ENCODE data around the gene SLC35E2B. TPM values are rescaled to one million over a fixed set of nuclear protein-coding genes. Genes with fewer than 3 reads are reported as not detected.
"Not testable (repeated sequence)": the region's sequence is repeated elsewhere in the genome, so short reads cannot be mapped to it uniquely, and the experiment has no call there.

The SLC35E2B gene
- total and polyA plus RNA-seq, 4 donors = 8.1 to 53.5 (median 28.6) TPM

DNA sequence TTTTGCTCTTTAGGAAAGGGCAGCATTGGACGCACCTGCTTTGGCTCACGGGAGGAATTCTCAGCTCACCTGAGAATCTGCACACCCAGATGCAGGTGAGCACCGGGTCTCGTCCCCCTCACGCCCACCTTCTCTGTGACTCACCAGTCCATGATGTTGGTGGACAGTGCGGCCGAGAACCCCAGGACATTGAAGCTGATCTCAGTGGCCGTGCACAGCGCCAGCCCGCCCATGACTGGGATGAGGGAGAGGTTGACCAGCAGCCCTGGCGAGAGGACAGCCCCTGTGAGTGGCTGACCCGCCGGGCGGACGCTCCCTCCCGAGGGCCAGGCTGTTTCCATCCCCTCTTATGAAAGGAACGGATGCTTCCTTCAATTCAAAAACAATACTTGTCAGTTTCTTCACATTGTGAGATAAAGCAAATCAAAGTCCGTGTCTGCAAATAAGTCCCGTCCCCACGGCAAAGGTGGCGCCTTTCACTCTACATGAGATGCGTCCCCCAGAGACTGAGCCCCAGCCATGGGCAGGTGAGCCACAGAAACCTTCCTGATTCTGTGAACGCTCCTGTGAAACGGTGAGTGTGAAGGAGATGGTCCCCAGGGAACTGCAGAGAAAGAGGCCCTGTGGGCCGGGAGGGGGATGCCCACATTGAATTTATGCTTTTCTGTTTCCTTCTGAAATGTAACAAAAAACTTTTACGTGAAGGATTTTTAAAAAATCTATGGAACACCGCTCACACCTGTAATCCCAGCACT, 21.1 kb downstream of the SLC35E2B start:
- peak; percentile 39 to 65 for DNase-seq
- peaks cover 0 to 3% of the 10 kb centered on the region in 2 donors for H3K36me3 ChIP-seq (ENCODE audit: control insufficient read depth in 1 of 2, insufficient read depth in 2 of 2, low read length in 1 of 2)
- WGBS, 2 donors = 85 to 88% methylated on average over 27 of the region's 27 CpGs

DNA sequence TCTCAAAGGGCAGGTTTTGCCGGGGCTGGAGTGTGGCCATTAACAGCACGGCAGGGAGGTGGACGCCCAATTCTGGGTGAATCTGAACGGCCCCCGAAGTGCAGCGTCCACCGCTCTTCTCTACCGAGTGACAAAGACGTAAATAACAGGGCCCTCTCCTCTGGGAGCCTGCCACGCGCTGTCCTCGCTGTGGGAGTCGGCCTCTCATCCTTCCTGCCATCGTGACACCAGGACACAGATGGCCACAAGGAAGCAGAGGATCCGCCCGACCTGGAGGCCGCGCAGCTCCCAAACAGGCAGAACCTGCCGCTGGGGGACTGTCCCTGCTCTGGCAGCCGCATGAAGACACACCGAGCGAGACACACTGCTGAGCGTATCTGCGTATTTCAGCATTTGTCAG, 21.7 kb downstream of the SLC35E2B start:
- WGBS, 2 donors = 94 to 95% methylated on average over 24 of the region's 24 CpGs
- Histone ChIP-seq H3K27ac (ENCODE audit: low read depth in 1 of 2, low read length in 2 of 2) (no peak overlapping the region), H3K36me3 (ENCODE audit: control insufficient read depth in 1 of 2, insufficient read depth in 2 of 2, low read length in 1 of 2) (peaks cover 0 to 3% of the 10 kb centered on the region in 2 donors), H3K4me1 (ENCODE audit: control insufficient read depth in 1 of 2, insufficient read depth in 2 of 2, low read length in 2 of 2) (no peaks in the 10 kb centered on the region), H3K27me3 (ENCODE audit: control insufficient read depth in 1 of 2, insufficient read depth in 2 of 2, low read length in 1 of 2) (no peaks in the 10 kb centered on the region), H3K4me3 (ENCODE audit: low read length in 2 of 2) (no peak overlapping the region), H3K9me3 (ENCODE audit: control insufficient read depth, low read length) (no peaks in the 10 kb centered on the region)
- intact Hi-C loops (cut with DNase I) = no loop called here
- ATAC-seq (ENCODE audit: low FRiP score) (no peak), DNase-seq (peak; percentile 29 to 60)

More for the DNA sequence above, 21.1 kb downstream of the SLC35E2B start:
- no peaks in the 10 kb centered on the region for H3K4me1 ChIP-seq (ENCODE audit: control insufficient read depth in 1 of 2, insufficient read depth in 2 of 2, low read length in 2 of 2)
- H3K4me3 ChIP-seq (ENCODE audit: low read length in 2 of 2) = no peak overlapping the region
- no peak for ATAC-seq (ENCODE audit: low FRiP score)
- H3K27ac ChIP-seq (ENCODE audit: low read depth in 1 of 2, low read length in 2 of 2) = no peak overlapping the region
- intact Hi-C loops (cut with DNase I) = no loop called here
- no peaks in the 10 kb centered on the region for H3K27me3 ChIP-seq (ENCODE audit: control insufficient read depth in 1 of 2, insufficient read depth in 2 of 2, low read length in 1 of 2)
- H3K9me3 ChIP-seq (ENCODE audit: control insufficient read depth, low read length) = no peaks in the 10 kb centered on the region

DNA sequence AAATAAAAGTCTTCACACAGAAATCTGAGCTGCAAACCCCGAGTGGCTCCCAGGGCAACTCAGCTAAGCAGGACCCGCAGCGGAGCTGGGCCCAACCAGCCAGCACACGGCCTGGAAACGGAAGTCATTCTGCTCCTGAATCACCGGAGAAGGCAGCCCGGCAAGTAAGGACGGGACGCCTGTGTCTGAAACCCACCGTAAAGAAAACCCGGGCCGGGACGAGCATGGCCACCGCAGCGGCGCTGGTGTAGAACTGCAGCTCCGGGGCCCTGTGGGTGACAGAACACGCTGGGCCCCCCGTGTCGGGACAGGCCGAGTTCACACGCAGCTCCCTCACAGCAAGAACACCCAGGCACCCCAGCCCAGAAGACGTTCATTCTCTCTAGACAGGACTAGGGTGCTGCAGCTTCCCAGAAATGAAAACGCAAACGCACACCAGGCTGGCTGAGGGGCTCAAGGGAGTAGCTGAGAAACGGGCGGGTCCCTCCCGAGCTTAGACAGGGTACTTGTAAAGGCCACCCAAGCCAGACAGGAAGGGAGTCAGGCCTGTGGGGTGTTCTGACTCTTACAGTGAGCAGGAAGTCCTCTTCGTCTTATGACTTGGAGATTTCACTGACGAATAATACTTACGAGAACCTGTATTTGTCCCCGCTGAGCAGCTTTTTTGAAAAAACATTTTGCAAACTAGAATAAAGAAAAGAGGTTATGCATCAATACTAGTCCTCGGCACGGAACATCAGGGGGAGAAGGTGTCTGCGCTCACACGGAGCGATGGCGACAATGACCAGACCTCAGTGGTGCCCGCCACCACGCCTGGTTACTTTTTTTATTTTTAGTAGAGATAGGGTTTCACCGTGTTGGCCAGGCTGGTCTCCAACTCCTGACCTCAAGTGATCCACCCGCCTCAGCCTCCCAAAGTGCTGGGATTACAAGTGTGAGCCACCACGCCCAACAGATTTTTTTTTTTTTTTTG, 22.8 kb downstream of the SLC35E2B start:
- WGBS, 2 donors = 91 to 92% methylated on average over 43 of the region's 43 CpGs
- intact Hi-C loops (cut with DNase I) = loop anchor here in 1 of 2 donors (10.0 kb wide), 1 partner anchor 55 kb away; the partner anchor contains the start of gene CDK11A
- Histone ChIP-seq H3K4me1 (ENCODE audit: control insufficient read depth in 1 of 2, insufficient read depth in 2 of 2, low read length in 2 of 2) (no peaks in the 10 kb centered on the region), H3K27ac (ENCODE audit: low read depth in 1 of 2, low read length in 2 of 2) (no peak overlapping the region), H3K27me3 (ENCODE audit: control insufficient read depth in 1 of 2, insufficient read depth in 2 of 2, low read length in 1 of 2) (no peaks in the 10 kb centered on the region), H3K4me3 (ENCODE audit: low read length in 2 of 2) (no peak overlapping the region), H3K9me3 (ENCODE audit: control insufficient read depth, low read length) (no peaks in the 10 kb centered on the region), H3K36me3 (ENCODE audit: control insufficient read depth in 1 of 2, insufficient read depth in 2 of 2, low read length in 1 of 2) (peaks cover 0 to 3% of the 10 kb centered on the region in 2 donors)
- peak; percentile 40 to 73 for DNase-seq
- ATAC-seq (ENCODE audit: low FRiP score) = no peak

DNA sequence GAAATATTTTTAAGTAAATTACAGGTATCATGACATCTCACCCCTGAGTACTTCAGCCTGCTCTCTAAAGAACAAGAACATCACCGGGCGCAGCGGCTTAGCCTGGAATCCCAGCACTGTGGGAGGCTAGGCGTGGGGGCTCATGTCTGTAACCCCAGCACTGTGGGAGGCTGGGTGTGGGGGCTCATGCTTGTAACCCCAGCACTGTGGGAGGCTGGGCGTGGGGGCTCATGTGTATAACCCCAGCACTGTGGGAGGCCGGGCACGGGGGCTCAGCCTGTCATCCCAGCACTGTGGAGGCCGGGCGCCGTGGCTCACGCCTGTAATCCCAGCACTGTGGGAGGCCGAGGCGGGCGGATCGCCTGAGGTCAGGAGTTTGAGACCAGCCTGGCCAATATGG, 26.1 kb downstream of the SLC35E2B start:
- Histone ChIP-seq H3K36me3 (ENCODE audit: control insufficient read depth in 1 of 2, insufficient read depth in 2 of 2, low read length in 1 of 2) (peaks cover 0 to 3% of the 10 kb centered on the region in 2 donors), H3K4me1 (ENCODE audit: control insufficient read depth in 1 of 2, insufficient read depth in 2 of 2, low read length in 2 of 2) (no peaks in the 10 kb centered on the region), H3K27ac (ENCODE audit: low read depth in 1 of 2, low read length in 2 of 2) (no peak overlapping the region), H3K4me3 (ENCODE audit: low read length in 2 of 2) (no peak overlapping the region), H3K27me3 (ENCODE audit: control insufficient read depth in 1 of 2, insufficient read depth in 2 of 2, low read length in 1 of 2) (no peaks in the 10 kb centered on the region), H3K9me3 (ENCODE audit: control insufficient read depth, low read length) (no peaks in the 10 kb centered on the region)
- WGBS, 2 donors = 96% methylated on average over 13 to 15 of the region's 15 CpGs
- intact Hi-C loops (cut with DNase I) = loop anchor here in 1 of 2 donors (10.0 kb wide), 1 partner anchor 58 kb away; the partner anchor contains the start of gene CDK11A
- DNase-seq (peak; percentile 46 to 64), ATAC-seq (ENCODE audit: low FRiP score) (no peak)

DNA sequence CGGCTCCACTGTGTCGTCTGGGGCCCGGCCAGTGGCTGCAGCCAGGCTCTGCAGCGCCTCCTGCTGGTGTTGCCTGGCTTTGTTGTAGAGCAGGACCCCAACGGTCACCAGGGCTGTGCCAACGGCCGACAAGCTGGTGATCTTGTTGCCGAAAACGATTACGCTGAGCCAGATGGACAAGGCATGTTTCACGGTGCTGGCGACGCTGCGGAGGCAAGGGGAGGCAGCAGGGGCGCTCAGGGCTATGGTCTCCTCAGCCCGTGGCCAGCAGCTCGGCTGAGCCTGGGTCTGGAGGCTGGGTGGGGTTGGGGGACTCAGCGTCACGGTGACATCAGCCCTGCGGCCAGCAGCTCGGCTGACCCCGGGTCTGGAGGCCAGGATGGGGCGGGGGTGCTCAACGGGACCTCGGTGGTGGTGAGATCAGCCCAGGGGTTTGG, 26.8 kb downstream of the SLC35E2B start:
- ATAC-seq (ENCODE audit: low FRiP score) (no peak), DNase-seq (peak; percentile 34 to 79)
- Histone ChIP-seq H3K27me3 (ENCODE audit: control insufficient read depth in 1 of 2, insufficient read depth in 2 of 2, low read length in 1 of 2) (no peaks in the 10 kb centered on the region), H3K36me3 (ENCODE audit: control insufficient read depth in 1 of 2, insufficient read depth in 2 of 2, low read length in 1 of 2) (peaks cover 0 to 3% of the 10 kb centered on the region in 2 donors), H3K27ac (ENCODE audit: low read depth in 1 of 2, low read length in 2 of 2) (no peak overlapping the region), H3K4me3 (ENCODE audit: low read length in 2 of 2) (no peak overlapping the region), H3K4me1 (ENCODE audit: control insufficient read depth in 1 of 2, insufficient read depth in 2 of 2, low read length in 2 of 2) (no peaks in the 10 kb centered on the region), H3K9me3 (ENCODE audit: control insufficient read depth, low read length) (no peaks in the 10 kb centered on the region)
- intact Hi-C loops (cut with DNase I) = loop anchor here in 1 of 2 donors (10.0 kb wide), 1 partner anchor 59 kb away; the partner anchor contains the start of gene CDK11A
- WGBS, 2 donors = 79 to 82% methylated on average over 25 of the region's 25 CpGs

DNA sequence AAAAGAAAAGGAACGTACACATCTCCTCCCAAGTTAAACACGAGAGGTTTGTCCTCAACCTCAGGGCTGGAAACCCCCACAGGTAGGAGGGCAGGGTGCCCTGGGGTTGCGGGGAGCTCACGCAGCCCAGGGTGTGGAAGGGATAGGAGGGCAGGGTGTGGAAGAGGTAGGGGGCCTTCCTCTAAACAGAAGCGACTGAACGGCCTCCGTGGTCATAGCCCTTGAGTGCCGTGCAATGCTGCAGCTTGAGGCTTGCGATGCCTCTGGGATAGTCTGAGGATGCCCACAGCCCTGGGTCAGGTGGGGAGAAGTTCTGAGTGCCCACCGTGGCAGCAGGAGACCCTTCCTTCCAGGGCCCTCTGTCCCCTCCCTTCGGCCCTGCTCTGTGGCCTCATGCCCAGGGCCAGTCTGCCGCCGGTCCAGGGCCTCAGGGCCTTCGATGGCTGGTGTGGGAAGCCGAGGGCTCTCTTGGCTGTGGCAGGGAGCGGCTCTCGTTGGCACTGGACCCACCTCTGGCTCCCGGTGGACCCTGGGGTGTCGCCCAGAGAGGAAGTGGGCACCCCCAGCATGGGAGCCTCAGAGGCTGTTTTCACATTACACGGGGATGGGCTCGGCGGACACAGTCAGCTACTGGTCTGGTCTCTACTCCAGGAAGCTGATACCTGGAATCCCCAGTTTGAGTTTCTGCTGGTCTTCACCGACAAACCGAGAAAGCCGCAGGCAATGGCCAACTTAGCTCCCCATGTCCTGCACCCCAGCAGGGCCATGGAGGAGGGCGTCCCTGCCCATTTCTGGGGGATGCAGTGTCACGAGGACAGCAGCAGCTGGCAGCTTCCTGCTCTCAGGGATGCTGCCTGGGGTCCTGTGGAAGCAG, 27.4 kb downstream of the SLC35E2B start:
- H3K27me3 ChIP-seq (ENCODE audit: control insufficient read depth in 1 of 2, insufficient read depth in 2 of 2, low read length in 1 of 2) = no peaks in the 10 kb centered on the region
- no peaks in the 10 kb centered on the region for H3K4me1 ChIP-seq (ENCODE audit: control insufficient read depth in 1 of 2, insufficient read depth in 2 of 2, low read length in 2 of 2)
- no peak overlapping the region for H3K4me3 ChIP-seq (ENCODE audit: low read length in 2 of 2)
- intact Hi-C loops (cut with DNase I) = loop anchor here in 1 of 2 donors (10.0 kb wide), 1 partner anchor 60 kb away; the partner anchor contains the start of gene CDK11A
- ATAC-seq (ENCODE audit: low FRiP score) = peak; percentile 23
- H3K27ac ChIP-seq (ENCODE audit: low read depth in 1 of 2, low read length in 2 of 2) = no peak overlapping the region
- DNase-seq = peak; percentile 40 to 61
- no peaks in the 10 kb centered on the region for H3K9me3 ChIP-seq (ENCODE audit: control insufficient read depth, low read length)
- H3K36me3 ChIP-seq (ENCODE audit: control insufficient read depth in 1 of 2, insufficient read depth in 2 of 2, low read length in 1 of 2) = peaks cover 0 to 3% of the 10 kb centered on the region in 2 donors
- 86 to 87% methylated on average over 27 of the region's 27 CpGs for WGBS, 2 donors

DNA sequence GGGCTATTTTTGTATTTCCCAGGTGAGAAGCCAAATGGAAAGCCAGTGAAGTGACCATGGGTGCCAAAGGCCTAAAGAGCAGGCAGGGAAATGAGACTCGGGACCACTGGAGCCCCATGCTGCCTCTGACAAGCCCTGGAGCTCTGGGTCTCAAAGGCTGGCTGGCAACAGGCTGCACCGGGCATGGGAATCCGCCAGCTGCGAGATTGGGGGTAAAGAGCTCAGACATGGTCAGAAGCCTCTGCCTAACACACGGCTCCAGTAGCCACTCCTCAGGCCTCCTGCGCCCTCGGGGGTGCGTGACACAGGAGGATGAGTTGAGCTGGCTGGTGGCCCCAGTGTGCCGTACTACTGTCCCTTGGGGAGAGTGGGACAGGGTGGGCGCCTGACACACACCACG, 28.3 kb downstream of the SLC35E2B start:
- intact Hi-C loops (cut with DNase I) = loop anchor here in 1 of 2 donors (10.0 kb wide), 1 partner anchor 60 kb away; the partner anchor contains the start of gene CDK11A
- H3K27ac ChIP-seq (ENCODE audit: low read depth in 1 of 2, low read length in 2 of 2); H3K9me3 ChIP-seq (ENCODE audit: control insufficient read depth, low read length); H3K4me1 ChIP-seq (ENCODE audit: control insufficient read depth in 1 of 2, insufficient read depth in 2 of 2, low read length in 2 of 2); H3K4me3 ChIP-seq (ENCODE audit: low read length in 2 of 2); H3K36me3 ChIP-seq (ENCODE audit: control insufficient read depth in 1 of 2, insufficient read depth in 2 of 2, low read length in 1 of 2); H3K27me3 ChIP-seq (ENCODE audit: control insufficient read depth in 1 of 2, insufficient read depth in 2 of 2, low read length in 1 of 2); ATAC-seq (ENCODE audit: low FRiP score): not testable (repeated sequence)
- peak in 1 of 2 donors; percentile 8 for DNase-seq
- WGBS, 2 donors = 78 to 100% methylated on average over 1 to 7 of the region's 11 CpGs
